HG03457 (cell line): Measurements from ENCODE around the gene KISS1R.
"Not testable (repeated sequence)": the region's sequence is repeated elsewhere in the genome, so short reads cannot be mapped to it uniquely, and the experiment has no call there.

Source experiments
- ATAC-seq: cut with Tn5 transposase; IDR thresholded peaks from one replicate; pipeline ENCODE4 v1.9.1; 2021; ENCODE audit warnings: moderate number of reproducible peaks; ENCODE audit not compliant: unreplicated experiment

KISS1R gene

GRCh38 chr19:952049-952679 lies 35.0 kb downstream of the KISS1R start:
- ATAC-seq = no peak

GRCh38 chr19:952680-953444 lies 35.7 kb downstream of the KISS1R start:
- no peak for ATAC-seq

- ATAC-seq = no peak
These were observed 36.5 kb downstream of the KISS1R start for GRCh38 chr19:953445-954271.

GRCh38 chr19:954272-954671 lies 37.1 kb downstream of the KISS1R start:
- ATAC-seq = no peak

GRCh38 chr19:954672-955494 lies 37.8 kb downstream of the KISS1R start:
- no peak for ATAC-seq

- no peak for ATAC-seq
These were observed 39.0 kb downstream of the KISS1R start for GRCh38 chr19:955803-956765.

GRCh38 chr19:956766-957440 lies 39.8 kb downstream of the KISS1R start:
- ATAC-seq = no peak

- ATAC-seq = not testable (repeated sequence)
These were observed 40.4 kb downstream of the KISS1R start for GRCh38 chr19:957578-957977.

- no peak for ATAC-seq
These were observed 42.1 kb downstream of the KISS1R start for GRCh38 chr19:958967-959855.

GRCh38 chr19:960020-960419 lies 42.9 kb downstream of the KISS1R start:
- ATAC-seq = no peak

GRCh38 chr19:960601-960938 lies 43.4 kb downstream of the KISS1R start:
- no peak for ATAC-seq

GRCh38 chr19:961866-962620 lies 44.9 kb downstream of the KISS1R start:
- ATAC-seq = no peak

- ATAC-seq = no peak
These were observed 45.7 kb downstream of the KISS1R start for GRCh38 chr19:962683-963400.

GRCh38 chr19:963486-963951 lies 46.4 kb downstream of the KISS1R start:
- ATAC-seq = no peak

- no peak for ATAC-seq
These were observed 47.0 kb downstream of the KISS1R start for GRCh38 chr19:964116-964520.

GRCh38 chr19:964761-965694 lies 47.9 kb downstream of the KISS1R start:
- no peak for ATAC-seq
